Stimulated activated CD8-positive, alpha-beta memory T cell treated with anti-CD3 and anti-CD28 coated beads, Interleukin-15, amount 100 ng/mL, for 1 hour (primary cell): Measurements from ENCODE around the gene MCF2L.

Experiments used
- DNase-seq: peaks from one replicate; pipeline ENCODE4 v3.0.0-alpha.2; 2020; ENCODE audit warnings: low read depth

MCF2L gene

GRCh38 chr13:113124211-113124970 is 155.4 kb downstream of the MCF2L start:
- no peak for DNase-seq

DNA sequence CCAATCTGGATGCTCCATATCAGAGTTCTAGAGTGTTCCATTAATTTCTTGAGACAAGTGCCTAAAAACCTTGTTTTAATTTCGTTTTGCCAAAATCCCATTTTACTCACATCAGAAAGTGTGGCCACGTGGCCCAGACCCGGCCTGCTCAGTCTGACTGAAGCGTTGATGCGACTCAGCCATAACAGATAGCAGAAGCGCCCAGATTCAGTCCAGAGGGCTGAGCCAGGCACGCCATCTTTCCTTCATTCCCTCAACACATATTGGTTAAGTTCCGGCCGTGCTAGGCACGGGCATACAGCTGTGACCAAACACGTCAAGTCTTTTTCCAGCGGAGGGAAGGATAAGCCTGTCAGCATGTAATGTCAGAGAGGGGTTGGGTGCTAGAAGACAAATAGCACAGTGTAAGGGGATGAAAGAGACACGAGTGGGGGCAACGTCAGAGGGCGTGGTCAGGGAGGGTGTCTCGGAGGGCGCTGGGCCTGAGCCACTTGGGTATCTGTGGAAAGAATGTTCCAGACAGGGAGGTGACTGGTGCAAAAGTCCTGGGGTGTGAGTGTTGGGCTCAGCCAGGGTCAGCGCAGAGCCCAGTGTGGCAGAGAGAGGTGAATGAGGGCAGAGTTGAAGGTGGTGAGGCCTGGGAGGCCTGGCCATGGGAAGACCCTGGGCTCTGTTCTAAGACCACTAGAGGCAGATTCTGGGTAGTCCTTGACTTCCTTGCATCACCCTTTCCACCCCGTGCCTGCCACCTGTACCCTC is 156.7 kb downstream of the MCF2L start:
- DNase-seq = no peak

- DNase-seq = no peak
Measured at GRCh38 chr13:113126265-113127150, 157.5 kb downstream of the MCF2L start.

DNA sequence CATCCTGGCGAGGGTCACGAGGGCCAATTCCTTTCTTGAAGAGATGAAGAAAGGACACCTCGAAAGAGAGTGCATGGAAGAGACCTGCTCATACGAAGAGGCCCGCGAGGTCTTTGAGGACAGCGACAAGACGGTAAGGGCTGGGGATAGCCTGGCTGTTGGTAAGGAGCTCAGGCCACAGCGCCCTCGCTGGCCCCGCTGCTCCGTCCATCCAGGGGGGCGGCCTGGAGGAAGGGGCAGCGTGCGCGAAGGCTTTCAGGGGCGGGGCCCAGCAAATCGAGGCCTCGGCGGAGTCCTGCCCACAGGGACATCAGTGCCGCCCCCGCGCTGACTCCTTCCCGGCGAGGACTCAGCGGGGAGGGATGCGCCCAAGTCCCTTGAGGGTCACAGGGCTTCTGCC is 160.5 kb downstream of the MCF2L start:
- DNase-seq = no peak

GRCh38 chr13:113129921-113130750 is 161.1 kb downstream of the MCF2L start:
- no peak for DNase-seq

DNA sequence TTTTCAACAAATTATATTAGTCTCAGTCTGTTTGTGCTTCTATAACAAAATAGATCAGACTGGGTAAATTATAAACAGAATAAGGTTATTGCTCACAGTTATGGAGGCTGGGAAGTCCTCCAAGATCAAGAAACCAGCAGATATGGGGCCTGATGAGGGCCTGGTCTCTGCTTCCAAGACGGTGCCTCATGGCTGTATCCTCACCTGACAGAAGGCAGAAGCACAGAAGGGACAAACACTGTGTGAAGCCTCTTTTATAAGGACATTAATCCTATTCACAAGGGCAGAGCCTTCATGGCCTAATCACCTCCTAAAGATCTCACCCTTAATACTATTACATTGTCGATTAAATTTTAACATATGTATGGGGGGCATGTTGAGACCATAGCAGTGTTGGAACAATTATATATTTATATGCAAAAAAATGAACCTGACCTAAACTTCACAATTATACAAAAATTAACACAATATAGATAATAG is 166.3 kb downstream of the MCF2L start:
- DNase-seq = no peak

DNA sequence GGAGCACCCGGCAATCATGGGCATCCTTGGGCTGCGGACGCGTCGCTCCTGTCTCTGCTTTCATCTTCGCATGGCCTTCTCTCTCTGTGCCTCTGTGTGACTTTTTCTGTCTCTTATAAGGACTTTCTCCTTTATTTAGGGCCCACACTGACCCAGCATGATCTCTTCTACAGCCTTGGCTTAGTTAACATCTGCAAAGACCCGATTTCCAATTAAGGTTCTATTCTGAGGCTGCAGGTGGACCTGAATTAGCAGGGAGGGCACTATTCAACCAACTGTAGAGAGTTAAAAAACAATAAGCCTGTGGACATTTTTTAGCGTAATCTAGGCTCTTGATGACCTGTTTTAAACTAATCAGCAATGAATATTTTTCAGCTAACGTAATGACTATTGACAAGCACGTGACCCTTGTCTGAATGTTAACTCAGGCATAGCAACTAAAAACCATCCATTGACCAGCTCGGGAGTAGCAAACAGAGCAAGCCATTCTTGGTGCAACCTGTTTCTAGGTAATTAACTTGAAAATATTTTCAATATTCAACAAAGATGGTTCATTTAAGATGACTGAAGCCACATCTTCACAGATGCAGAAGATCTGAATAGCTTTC is 168.8 kb downstream of the MCF2L start:
- DNase-seq = no peak

DNA sequence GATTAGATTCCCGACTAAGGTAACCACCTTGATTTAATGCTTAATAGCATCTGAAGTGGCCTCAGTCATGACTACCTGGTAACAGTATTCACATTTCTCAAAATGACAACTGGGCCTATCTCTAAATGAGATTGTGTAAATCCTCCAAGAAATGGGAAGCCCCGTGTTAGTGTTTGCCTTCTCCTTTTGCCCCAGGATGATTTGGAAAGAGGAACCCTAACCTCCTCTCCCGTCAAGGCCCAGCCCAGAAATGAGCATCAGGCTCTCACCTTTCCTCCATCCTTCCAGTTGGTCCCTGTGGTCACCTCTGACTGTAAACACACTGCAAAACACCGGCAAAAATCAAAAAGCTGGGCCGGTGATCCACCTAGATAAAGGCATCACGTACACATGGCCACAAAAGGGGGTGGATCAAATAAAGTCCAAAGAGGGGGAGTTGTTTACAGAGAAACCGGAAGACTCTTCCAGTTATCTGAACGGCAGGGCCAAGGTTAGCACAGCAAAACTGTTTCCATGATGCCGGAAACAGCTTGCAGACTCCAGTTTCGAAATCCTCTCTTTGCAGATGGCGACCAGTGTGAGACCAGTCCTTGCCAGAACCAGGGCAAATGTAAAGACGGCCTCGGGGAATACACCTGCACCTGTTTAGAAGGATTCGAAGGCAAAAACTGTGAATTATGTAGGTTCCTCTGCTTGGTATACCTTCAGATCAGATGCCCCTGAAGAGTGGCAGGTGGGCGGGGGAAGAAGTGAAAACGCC is 170.0 kb downstream of the MCF2L start:
- DNase-seq = no peak

DNA sequence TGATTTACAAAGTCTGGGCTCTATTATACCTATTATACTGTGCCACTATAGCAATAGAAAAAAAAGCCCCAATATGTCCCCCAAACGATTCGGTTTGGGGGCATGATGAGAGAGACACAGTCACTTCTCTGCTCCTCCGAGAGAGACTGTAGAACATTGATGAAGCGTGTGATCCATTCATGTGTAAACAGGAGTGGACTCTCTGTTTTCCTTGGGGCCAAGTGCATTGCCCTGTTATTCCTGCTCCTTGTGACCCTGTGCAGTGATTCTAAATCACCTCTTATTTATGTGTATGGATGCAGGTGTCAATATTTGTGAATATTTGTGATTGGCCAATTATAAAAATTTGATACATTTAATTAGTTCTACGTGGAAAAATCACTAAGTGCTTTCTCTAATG is 170.6 kb downstream of the MCF2L start:
- DNase-seq = no peak

GRCh38 chr13:113140677-113141600 is 171.9 kb downstream of the MCF2L start:
- no peak for DNase-seq

DNA sequence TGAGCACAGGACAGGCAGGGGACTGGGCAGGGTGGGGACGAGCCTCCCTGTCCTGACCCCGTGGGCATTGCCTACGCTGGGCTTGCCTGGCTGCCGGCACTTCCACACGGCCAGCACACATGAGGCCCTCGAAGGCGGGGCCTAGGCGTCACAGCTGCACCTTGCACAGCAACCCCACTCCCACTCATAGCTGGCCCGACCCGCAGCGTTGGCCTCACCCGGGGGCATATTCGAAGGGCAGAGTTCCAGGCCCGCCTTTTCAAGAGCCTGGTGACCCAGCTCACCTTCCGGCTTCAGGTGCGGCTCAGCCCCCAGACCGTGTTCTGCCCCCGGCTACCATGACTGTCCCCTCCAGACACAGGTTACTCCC is 172.6 kb downstream of the MCF2L start:
- no peak for DNase-seq

- DNase-seq = no peak
Measured at GRCh38 chr13:113142876-113143275, 173.9 kb downstream of the MCF2L start.

DNA sequence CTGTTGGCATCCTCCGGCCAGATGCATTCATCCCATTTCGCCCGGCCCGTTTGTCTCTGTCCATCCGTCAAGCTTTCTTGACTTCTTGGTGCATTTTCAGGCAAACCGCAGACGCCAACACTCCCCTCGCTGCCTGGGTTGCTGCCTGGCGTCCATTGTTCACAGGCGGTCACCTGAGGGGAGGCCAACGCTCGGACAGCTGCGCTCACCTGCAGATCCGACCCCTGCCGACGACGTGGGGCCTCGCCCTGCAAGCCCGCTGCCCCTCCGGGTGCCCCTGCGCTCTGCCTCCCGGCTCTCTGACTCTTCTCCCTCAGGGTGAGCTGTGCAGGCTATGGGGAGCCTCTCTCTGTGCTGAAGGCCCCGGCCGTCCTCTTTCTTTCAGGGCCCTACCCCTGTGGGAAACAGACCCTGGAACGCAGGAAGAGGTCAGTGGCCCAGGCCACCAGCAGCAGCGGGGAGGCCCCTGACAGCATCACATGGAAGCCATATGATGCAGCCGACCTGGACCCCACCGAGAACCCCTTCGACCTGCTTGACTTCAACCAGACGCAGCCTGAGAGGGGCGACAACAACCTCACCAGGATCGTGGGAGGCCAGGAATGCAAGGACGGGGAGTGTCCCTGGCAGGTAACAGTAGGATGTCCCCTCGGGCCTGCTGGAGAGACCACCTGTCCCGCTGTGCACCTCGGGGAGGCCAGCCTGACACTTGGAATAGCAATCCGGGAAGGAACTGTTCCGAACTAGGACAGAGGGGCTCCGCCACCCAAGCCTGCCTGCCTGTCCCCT is 174.6 kb downstream of the MCF2L start:
- DNase-seq = no peak

GRCh38 chr13:113144255-113144629 is 175.2 kb downstream of the MCF2L start:
- DNase-seq = no peak

- DNase-seq = no peak
Measured at GRCh38 chr13:113145496-113145895, 176.5 kb downstream of the MCF2L start.

- DNase-seq = no peak
Measured at GRCh38 chr13:113145911-113146598, 177.0 kb downstream of the MCF2L start.

DNA sequence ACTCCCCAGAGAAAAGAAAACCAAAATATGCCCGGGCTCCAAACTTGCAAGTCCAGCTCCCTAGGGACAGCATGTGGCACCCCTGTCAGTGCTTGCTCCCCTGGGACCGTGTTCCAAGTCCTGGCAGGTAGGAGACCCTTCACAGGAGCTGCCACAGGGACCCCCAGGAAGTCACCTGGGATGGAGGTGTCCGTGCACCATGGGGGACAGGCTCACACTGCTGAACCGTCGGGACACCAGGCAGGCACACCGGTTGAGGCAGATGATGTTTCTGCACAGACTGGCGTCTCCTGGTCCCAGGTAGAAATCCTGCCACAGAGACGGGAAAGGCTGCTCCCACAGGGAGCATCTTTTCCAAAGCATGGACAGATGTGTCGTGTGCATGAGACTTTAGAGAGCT is 177.7 kb downstream of the MCF2L start:
- no peak for DNase-seq

GRCh38 chr13:113147206-113147605 is 178.2 kb downstream of the MCF2L start:
- no peak for DNase-seq
